Right atrium auricular region (tissue), 2 donors: ENCODE measurements around the gene HADHA. TPM values are rescaled to one million over a fixed set of nuclear protein-coding genes. Genes with fewer than 3 reads are reported as not detected.
"Not testable (repeated sequence)": the region's sequence is repeated elsewhere in the genome, so short reads cannot be mapped to it uniquely, and the experiment has no call there.

Experiments
- DNase-seq: peaks from one replicate; pipeline ENCODE4 v3.0.0-alpha.2; 2019; ENCODE audit warnings: low spot score
- H3K27ac ChIP-seq, 2 donors: fragments of 200-600 bp; sonication (generic); 1 replicate in 1 of 2; 2 replicates in 1 of 2; pipeline ENCODE4 v1.5.1; 2016 to 2019
- H3K27me3 ChIP-seq, 2 donors: fragments of 200-600 bp; sonication (generic); one replicate each; pipeline versions ENCODE4 v1.5.1 to v1.6.0; 2017 to 2019
- H3K36me3 ChIP-seq: fragments of 200-600 bp; sonication (generic); one replicate; pipeline ENCODE4 v1.5.1; 2016
- H3K4me1 ChIP-seq, 2 donors: fragments of 200-600 bp; sonication (generic); one replicate each; pipeline versions ENCODE4 v1.5.1 to v1.6.0; 2017 to 2019
- H3K4me3 ChIP-seq, 2 donors: fragments of 200-600 bp; sonication (generic); 1 replicate in 1 of 2; 2 replicates in 1 of 2; pipeline ENCODE4 v1.5.1; 2017 to 2019; ENCODE audit warnings: mild to moderate bottlenecking in 1 of 2, moderate library complexity in 1 of 2
- H3K9me3 ChIP-seq, 2 donors: fragments of 200-600 bp; sonication (generic); one replicate each; pipeline ENCODE4 v1.5.1; 2019
- total RNA-seq, 2 donors: library from RNA; depleted of rRNA; stranded (reverse); fragments of >200 nt; gene quantifications; one replicate each; pipeline ENCODE4 v1.1.0, GENCODE V29; 2016
- TF ChIP-seq, protein P1 (sequence below), 2 donors: fragments of 200-600 bp; sonication (generic); IDR thresholded peaks; one replicate each; pipeline ENCODE4 v1.5.1; 2019; ENCODE audit warnings: antibody characterized with exemption in 2 of 2

The HADHA gene
- total RNA-seq, 2 donors from 2014 or later: 333 to 364 TPM

DNA sequence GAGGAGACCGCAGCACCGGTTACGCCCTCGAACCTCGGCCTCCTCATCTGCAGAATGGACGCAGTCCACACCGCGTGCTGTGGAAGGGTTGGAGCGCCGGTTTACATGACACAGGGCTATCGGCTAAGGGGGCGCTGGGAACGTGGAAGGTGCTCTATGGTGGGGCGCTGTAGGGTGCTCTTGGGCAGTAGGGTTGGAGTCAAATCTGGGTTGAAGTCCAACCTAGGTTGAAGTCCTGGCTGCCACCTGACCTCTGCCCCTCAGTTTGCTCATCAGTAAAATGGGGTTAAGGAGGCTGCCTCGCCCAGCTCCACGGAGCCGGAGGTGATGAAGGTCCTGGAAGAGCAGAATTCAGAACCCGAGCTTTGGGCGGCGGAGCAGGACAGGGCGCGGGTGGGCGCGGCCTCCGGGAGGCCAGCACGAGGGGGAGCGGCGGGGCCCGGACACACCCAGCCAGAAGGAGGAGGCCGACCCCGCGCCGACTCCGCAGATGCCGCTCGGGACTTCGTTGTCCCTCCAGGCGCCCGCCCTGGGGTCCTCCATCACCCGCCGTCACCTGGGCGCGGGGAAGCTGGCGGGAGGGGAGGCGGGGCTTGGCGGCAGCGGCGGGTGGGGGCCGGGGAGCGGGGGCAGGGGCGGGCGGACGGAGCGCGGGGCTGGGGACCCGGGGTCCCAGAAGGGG, 72.1 kb downstream of the HADHA start:
- H3K27me3 ChIP-seq: peaks cover 3 to 15% of the 10 kb centered on the region in 2 donors
- peak overlapping the region; percentile 32 to 58 for H3K4me3 ChIP-seq
- H3K27ac ChIP-seq: no peak overlapping the region
- H3K36me3 ChIP-seq: no peaks in the 10 kb centered on the region
- peaks cover 3 to 16% of the 10 kb centered on the region in 2 donors for H3K4me1 ChIP-seq
- no peak for DNase-seq
- H3K9me3 ChIP-seq: no peaks in the 10 kb centered on the region
- TF ChIP-seq, protein P1, sequence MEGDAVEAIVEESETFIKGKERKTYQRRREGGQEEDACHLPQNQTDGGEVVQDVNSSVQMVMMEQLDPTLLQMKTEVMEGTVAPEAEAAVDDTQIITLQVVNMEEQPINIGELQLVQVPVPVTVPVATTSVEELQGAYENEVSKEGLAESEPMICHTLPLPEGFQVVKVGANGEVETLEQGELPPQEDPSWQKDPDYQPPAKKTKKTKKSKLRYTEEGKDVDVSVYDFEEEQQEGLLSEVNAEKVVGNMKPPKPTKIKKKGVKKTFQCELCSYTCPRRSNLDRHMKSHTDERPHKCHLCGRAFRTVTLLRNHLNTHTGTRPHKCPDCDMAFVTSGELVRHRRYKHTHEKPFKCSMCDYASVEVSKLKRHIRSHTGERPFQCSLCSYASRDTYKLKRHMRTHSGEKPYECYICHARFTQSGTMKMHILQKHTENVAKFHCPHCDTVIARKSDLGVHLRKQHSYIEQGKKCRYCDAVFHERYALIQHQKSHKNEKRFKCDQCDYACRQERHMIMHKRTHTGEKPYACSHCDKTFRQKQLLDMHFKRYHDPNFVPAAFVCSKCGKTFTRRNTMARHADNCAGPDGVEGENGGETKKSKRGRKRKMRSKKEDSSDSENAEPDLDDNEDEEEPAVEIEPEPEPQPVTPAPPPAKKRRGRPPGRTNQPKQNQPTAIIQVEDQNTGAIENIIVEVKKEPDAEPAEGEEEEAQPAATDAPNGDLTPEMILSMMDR (IDR thresholded peaks at IDR 0.05): no peak

DNA sequence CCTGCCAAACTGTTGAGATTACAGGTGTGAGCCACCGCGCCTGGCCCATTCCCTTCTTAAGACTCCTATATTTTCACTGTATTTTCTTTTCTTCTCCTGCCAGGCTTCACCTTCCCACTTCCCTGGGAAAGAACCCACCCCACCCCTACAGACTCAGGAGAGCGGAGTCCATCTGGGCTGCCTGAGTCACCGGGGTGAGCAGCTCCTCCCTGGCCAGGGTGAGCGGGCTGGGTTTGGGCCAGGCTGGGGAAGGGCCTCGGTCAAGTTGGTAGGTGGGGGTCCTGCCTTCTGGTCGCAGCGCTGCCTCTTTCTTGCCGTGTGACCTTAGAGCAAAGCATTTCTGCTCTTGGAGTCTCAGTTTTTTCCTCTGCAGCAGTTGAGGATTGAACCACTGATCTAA, 73.6 kb downstream of the HADHA start:
- no peak for DNase-seq
- TF ChIP-seq, protein P1 (IDR thresholded peaks at IDR 0.05): no peak
- Histone ChIP-seq H3K27ac (no peak overlapping the region), H3K27me3 (peaks cover 3 to 15% of the 10 kb centered on the region in 2 donors), H3K4me3 (no peak overlapping the region), H3K9me3 (no peaks in the 10 kb centered on the region), H3K36me3 (no peaks in the 10 kb centered on the region), H3K4me1 (peaks cover 3 to 16% of the 10 kb centered on the region in 2 donors)

DNA sequence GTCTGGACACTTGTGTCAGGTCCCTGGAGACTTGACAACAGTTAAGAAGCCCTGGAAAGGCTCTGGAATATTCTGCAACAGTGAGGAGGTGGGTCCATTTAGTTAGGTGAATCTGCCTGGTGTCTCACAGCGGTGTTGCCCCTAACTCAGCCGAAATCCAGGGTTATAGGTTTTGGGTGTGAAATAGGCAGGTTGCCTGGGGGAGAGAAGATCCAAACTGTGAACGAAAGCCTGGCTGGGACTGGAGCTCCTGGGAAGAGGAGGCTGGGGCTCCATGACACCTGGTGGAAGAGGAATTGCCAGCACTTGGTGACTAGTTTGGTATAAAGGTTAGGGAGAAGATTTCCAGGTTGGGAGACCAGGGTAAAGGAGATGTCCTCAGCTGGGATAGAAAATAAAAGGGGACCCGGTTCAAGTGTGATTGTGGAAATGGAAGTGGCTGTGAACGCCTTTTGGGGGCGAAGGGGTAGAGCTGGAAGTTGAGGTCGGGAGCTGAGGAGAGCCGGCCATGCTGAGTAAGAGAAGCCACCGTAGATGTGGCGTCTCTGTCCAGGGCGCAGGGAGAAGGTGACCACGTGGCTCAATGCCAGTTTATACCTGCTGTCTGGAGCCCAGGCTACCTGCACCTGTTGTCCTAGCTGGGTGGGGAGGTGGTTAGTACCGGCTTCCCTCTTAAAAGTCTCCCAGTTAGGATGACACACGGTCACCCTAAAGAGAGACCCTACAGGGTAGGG, 74.6 kb downstream of the HADHA start:
- TF ChIP-seq, protein P1 (IDR thresholded peaks at IDR 0.05): no peak
- no peak overlapping the region for H3K27ac ChIP-seq
- H3K36me3 ChIP-seq: no peaks in the 10 kb centered on the region
- no peaks in the 10 kb centered on the region for H3K9me3 ChIP-seq
- H3K27me3 ChIP-seq: peaks cover 3 to 15% of the 10 kb centered on the region in 2 donors
- peaks cover 3 to 16% of the 10 kb centered on the region in 2 donors for H3K4me1 ChIP-seq
- H3K4me3 ChIP-seq: no peak overlapping the region
- DNase-seq: no peak

DNA sequence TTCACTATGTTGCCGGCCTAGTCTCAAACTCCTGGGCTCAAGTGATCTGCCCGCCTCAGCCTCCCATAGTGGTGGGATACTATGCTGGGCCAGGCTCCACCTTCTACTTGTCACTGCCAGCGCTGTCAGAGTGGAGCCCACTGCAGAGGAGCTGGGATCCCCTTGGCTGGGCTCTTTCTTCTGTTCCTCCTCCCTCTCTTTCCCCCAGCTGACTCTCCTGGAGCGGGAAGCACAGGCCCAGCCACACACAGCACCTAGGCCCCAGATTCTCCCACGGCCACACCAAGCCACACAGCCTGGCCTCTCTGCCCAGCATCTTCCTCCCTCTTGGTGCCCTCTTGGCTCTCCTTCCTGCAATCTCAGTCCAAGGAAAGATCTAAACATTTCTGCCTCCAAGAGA, 75.2 kb downstream of the HADHA start:
- H3K36me3 ChIP-seq: no peaks in the 10 kb centered on the region
- peaks cover 0 to 12% of the 10 kb centered on the region in 2 donors for H3K27me3 ChIP-seq
- DNase-seq: no peak
- peaks cover 3 to 16% of the 10 kb centered on the region in 2 donors for H3K4me1 ChIP-seq
- H3K9me3 ChIP-seq: no peaks in the 10 kb centered on the region
- H3K27ac ChIP-seq: no peak overlapping the region
- H3K4me3 ChIP-seq: no peak overlapping the region
- TF ChIP-seq, protein P1 (IDR thresholded peaks at IDR 0.05): no peak

DNA sequence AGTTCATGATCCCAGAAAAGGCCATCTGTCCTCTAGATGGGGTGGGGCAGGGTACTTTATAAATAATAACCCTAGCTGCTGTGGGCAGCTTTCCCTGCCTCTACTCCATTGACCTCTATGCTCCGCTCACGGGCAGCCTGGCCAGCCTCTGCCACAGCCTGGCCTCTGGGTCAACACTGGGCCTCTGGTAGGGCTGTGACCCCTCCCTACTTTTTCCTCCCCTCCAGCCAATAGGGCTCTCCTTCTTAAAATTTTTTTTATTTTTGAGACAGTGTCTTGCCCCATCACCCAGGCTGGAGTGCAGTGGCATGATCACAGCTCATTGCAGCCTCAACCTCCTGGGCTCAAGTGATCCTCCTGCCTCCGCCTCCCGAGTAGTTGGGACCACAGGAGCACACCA, 75.6 kb downstream of the HADHA start:
- Histone ChIP-seq H3K4me3 (no peak overlapping the region), H3K4me1 (peaks cover 3 to 11% of the 10 kb centered on the region in 2 donors), H3K27ac (no peak overlapping the region), H3K27me3 (peaks cover 0 to 7% of the 10 kb centered on the region in 2 donors), H3K36me3 (no peaks in the 10 kb centered on the region), H3K9me3 (no peaks in the 10 kb centered on the region)
- no peak for DNase-seq
- TF ChIP-seq, protein P1 (IDR thresholded peaks at IDR 0.05): no peak

DNA sequence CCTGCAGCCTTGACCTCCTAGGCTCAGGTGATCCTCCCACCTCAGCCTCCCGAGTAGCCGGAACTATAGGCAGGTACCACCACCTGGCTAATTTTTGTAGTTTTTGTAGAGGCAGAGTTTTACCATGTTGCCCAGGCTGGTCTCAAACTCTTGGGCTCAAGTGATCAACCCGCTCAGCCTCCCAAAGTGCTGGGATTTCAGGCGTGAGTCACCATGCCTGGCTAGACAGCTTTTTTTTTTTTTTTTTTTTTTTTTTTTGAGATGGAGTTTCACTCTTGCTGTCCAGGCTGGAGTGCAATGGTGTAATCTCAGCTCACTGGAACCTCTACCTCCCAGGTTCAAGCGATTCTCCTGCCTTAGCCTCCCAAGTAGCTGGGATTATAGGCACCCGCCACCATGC, 77.9 kb downstream of the HADHA start:
- not testable (repeated sequence) for H3K27me3 ChIP-seq, DNase-seq, H3K9me3 ChIP-seq, H3K27ac ChIP-seq, H3K4me3 ChIP-seq, H3K36me3 ChIP-seq, H3K4me1 ChIP-seq
